A549 (cell line): ENCODE measurements around the gene CDKN1B.

Source experiments
- CHD4 ChIP-seq: fragments of 200-600 bp; sonication (generic); IDR thresholded peaks from 2 replicates; pipeline ENCODE4 v1.6.1; 2016; ENCODE audit warnings: antibody characterized with exemption, mild to moderate bottlenecking, borderline replicate concordance
- MAZ ChIP-seq: fragments of 150-350 bp; IDR thresholded peaks from 2 replicates; pipeline ENCODE4 v1.6.1; 2014; ENCODE audit warnings: antibody characterized with exemption, low read depth, low read length, borderline replicate concordance
- POLR2A ChIP-seq: IDR thresholded peaks from 2 replicates; pipeline ENCODE4 v1.6.1; 2012; ENCODE audit warnings: mild to moderate bottlenecking, low read length
- RCOR1 ChIP-seq: fragments of 150-350 bp; IDR thresholded peaks from 2 replicates; pipeline ENCODE4 v1.6.1; 2014; ENCODE audit warnings: antibody characterized with exemption, low read length, low read depth
- TF ChIP-seq, protein P1 (sequence below): fragments of >200 bp; sonication (Bioruptor Twin); formaldehyde crosslinking; IDR thresholded peaks from 3 replicates; pipeline ENCODE4 v1.5.1; 2016

- TF ChIP-seq CHD4 (no peak), MAZ (no peak), POLR2A (no peak), RCOR1 (no peak)
- TF ChIP-seq, protein P1, sequence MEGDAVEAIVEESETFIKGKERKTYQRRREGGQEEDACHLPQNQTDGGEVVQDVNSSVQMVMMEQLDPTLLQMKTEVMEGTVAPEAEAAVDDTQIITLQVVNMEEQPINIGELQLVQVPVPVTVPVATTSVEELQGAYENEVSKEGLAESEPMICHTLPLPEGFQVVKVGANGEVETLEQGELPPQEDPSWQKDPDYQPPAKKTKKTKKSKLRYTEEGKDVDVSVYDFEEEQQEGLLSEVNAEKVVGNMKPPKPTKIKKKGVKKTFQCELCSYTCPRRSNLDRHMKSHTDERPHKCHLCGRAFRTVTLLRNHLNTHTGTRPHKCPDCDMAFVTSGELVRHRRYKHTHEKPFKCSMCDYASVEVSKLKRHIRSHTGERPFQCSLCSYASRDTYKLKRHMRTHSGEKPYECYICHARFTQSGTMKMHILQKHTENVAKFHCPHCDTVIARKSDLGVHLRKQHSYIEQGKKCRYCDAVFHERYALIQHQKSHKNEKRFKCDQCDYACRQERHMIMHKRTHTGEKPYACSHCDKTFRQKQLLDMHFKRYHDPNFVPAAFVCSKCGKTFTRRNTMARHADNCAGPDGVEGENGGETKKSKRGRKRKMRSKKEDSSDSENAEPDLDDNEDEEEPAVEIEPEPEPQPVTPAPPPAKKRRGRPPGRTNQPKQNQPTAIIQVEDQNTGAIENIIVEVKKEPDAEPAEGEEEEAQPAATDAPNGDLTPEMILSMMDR: no peak
Measured at GRCh38 chr12:12731178-12731577, 14.0 kb downstream of the CDKN1B start.
